Fibroblast of skin of right quadriceps (primary cell): ENCODE results near the gene PDE2A.

Experiments
- DNase-seq: peaks from one replicate; pipeline ENCODE4 v3.0.0-alpha.2; 2013

The PDE2A gene

DNA sequence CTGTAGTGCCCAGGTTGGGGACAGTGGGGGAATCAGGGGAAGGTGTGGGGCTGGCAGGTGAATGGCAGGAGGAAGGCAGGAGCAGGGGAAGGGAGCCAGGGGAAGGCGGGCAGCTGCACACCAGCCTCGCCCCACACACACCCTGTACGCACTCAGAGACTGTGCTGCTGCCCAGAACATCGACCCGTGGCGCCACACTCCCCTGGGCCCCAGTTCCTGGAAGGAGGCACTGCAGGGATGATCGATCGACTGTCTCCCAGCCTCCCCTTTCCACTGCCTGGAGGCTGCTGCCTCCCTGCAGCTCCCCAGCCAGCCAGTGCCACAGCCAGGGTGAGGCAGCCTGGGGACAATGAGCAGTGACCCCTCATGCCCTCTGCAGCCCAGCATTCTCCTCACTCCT lies 19.2 kb downstream of the PDE2A start:
- no peak for DNase-seq

DNA sequence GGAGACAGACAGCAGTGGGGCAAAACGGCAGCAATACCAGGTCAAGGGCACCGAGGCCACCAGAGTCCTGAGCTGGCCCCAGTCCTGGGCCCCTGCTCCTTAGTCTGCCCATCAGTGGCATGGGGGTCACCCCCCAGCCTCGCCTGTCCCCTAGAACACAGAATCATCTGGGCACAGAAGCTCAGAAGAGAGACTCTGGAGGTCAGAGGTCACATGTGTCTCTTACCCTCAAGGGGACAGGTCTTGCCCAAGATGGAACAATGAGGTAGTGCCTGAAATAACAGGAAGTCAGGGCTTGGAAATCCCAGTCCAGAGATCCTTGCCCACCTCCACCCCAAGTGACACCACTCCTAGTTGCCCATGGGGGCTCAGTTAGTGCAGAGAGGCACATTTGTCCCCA lies 20.6 kb downstream of the PDE2A start:
- DNase-seq = no peak

DNA sequence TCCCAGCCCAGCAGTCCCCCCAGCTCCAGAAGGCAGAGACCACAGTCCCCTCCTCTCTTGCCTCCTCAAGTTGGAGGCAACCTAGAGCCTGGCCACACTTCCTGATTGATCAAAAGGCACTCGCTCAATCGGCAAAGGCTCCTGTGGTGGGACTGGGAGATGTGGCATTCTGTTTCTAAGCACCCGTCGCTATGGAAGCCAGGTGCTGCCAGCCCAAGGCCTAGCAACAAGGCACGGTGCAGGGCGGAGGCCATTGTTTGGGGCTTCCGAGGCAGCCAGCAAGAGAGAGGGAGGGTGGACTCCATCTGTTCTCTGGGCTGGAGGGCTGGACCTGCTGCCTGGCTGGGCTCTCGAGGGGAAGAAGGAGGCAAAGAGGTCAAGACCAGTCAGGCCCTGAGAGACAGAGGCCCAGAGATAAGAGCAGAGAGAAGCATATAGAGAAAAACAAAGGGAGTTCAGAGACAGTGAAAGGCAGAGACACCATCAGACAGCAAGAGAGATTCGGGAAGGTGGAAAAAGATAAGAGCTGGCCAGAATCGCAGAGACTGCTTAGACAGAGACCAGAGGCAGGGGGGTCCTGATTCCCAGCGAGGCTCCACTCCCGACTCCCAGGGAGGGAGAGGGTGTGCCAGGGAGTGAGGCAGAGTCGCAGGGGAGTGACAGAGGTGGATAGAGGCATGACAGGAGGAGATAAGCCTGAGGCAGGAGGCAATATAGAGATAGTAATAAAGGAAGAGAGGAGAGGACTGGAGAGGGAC lies 21.2 kb downstream of the PDE2A start:
- no peak for DNase-seq

DNA sequence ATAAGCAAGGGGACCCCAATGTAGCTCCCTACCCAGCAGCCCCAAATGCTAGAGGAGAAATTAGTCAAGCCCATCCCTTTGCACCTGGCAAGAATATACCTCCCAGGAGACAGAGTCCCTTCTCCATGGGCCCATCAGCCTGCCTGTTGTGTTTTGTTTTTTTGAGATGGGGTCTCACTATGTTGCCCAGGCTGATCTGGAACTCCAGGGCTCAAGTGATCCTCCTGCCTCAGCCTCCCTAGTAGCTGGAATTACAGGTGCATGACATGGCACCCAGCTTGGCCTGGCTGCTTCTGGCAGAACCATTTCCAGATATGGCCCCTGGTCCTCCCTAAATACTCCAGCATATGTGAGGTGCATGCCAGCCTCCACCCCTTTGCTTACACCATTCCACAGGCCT lies 22.1 kb downstream of the PDE2A start:
- DNase-seq = no peak

- DNase-seq = no peak
Measured at GRCh38 chr11:72649215-72649976, 24.8 kb downstream of the PDE2A start.

- DNase-seq = no peak
Measured at GRCh38 chr11:72648384-72649136, 25.7 kb downstream of the PDE2A start.

GRCh38 chr11:72647882-72648281 lies 26.3 kb downstream of the PDE2A start:
- no peak for DNase-seq

GRCh38 chr11:72646472-72646871 lies 27.8 kb downstream of the PDE2A start:
- DNase-seq = no peak

- DNase-seq = no peak
Measured at GRCh38 chr11:72646024-72646423, 28.2 kb downstream of the PDE2A start.

- peak; percentile 38 for DNase-seq
Measured at GRCh38 chr11:72643547-72643946, 30.7 kb downstream of the PDE2A start.

GRCh38 chr11:72642884-72643522 lies 31.2 kb downstream of the PDE2A start:
- DNase-seq = peak; percentile 14

- DNase-seq = no peak
Measured at GRCh38 chr11:72642043-72642883, 32.0 kb downstream of the PDE2A start.

DNA sequence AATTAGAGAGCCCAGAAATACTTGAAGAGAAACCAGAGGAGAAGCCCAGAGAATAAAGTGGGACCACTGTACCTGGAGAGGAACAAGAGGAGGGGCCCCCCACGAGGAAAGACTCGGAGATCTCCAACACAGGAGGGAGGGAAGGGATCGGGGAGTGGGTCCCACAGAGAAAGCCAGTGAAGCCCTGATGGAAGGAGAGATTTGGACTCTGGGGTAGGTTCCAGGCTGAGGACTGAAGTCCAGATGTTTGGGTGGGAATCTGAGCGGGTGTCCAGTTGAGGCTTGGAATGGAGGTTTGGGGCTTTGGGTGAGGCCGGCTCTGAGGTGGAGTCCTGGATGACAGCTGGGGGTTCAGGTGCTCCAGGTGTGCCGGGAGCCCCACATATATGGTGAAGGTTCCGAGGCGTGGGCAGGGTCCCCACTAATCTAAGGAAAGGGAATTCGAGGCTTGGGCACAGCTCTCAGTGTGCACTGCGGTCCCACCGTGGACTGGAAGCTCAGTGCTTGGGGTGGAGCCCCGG lies 32.6 kb downstream of the PDE2A start:
- DNase-seq = no peak

DNA sequence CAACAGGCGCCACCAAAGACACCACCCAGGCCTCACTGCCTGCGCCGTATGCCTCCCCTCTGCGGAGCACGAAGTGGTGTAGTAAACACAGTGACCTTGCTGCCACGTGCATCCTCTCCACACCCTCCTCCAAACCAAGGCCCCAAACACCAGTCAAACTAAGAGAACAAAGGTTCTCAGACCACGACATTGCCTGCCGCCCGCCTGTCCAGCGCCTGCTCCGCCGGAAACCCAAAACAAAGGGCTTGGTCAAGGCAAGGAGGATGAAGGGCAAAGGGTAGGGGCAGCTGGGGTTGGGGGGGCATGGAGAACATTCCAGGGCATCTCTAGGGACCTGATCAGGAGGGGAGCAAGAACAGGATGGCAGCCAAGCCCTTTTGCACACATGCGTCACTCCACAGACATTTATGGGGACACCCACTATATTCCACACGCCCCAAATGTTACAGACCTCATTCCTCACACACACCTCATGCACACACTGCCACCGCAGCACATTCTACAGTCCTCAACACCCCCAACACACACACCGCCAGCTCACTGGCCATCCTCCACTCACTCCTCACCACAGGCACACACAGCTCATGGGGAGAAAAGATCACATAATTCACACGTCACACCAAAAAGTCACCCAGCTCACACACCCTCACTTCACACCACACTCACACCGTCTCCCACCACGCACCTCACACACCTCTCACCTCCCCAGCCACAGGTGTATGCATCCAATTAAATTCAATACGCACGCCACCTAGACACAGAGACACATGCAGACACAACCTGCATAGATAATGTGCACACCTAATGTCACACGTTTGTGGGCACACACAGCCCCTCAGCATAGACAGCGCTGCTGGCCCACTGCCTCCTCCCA lies 34.5 kb downstream of the PDE2A start:
- no peak for DNase-seq

- no peak for DNase-seq
Measured at GRCh38 chr11:72637926-72638325, 36.3 kb downstream of the PDE2A start.

- no peak for DNase-seq
Measured at GRCh38 chr11:72637198-72637597, 37.0 kb downstream of the PDE2A start.

DNA sequence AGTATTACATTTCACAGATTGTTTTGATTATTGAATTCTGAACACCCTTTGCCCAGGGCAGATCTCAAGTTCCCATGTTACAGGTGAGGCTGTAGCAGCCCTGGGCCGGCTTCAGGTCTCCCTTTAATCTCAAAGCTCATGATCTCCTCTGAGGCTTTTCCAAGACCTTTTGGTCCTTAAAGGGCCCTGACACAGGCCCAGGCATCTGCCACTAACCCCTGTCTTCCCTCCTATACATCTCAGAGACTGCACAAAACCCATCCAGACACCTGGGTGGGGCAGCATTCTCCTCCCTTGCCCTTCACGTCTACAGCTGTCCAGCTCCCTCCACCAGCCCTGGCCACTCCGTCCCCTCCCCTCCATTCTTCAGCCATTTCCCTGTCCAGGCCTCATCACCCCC lies 37.8 kb downstream of the PDE2A start:
- DNase-seq = no peak

DNA sequence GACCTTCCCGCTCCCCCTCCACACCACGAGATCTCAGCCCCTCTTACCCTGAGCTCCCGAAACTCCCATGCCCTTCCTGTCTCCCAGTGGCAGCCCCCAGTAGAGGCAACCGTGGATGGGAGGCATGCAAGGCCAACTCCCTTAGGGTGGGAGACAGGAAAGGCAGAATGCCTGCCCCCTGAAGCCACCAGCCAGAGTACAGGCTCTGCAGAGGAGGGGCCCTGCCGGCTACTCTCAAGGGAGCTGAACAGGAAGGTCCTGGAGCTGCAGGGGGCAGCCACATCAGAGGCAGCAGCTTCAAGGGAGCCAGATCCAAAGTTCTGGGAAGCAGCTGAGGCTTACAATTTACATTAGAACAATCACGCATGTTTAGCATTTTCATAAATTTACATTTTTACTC lies 38.3 kb downstream of the PDE2A start:
- DNase-seq = no peak

GRCh38 chr11:72635309-72635915 lies 38.8 kb downstream of the PDE2A start:
- DNase-seq = no peak

DNA sequence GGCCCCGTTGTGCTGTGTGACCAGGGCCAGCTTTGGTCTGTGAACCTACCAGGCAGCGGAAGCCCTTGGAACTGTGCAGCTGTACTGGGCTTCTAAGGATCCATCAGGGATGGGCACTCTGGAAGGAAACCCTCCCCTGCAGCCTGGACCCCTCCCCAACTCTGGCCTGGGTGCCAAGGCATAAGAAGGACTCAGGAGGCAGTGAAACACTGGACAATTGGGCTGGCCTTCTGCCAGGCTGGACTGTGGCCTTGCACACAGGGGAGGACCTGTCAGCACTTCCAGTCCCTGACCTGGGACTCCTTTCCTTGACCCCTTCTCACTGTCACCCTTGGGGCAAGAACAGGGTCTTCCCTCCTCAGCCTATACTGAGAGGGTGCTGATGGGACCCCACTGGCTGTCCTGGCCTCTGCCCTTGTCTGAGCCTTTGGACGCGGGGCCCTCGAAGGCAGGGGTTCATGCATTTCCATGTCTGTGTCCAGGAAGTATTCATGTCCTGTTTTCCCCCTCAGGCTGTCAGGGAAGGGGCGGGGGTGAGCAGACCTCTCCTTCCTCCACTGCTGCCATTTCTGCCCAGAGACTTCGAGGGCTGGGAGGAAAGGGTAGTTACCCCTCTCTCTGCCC lies 39.6 kb downstream of the PDE2A start:
- no peak for DNase-seq
